Iris pigment epithelial cell (primary cell): Measurements from ENCODE around the gene ATP8B1.
A peak's percentile ranks its signal among the peaks of the same experiment; 100 is the strongest.
"Not testable (repeated sequence)": the region's sequence is repeated elsewhere in the genome, so short reads cannot be mapped to it uniquely, and the experiment has no call there.

ENCODE experiments used
- DNase-seq: peaks from one replicate; pipeline ENCODE4 v3.0.0-alpha.2; 2011; ENCODE audit warnings: low read depth

The ATP8B1 gene

GRCh38 chr18:57767259-57768050 is 35.7 kb downstream of the ATP8B1 start:
- DNase-seq: no peak

- no peak for DNase-seq
These were observed 38.1 kb downstream of the ATP8B1 start for GRCh38 chr18:57764995-57765394.

GRCh38 chr18:57764087-57764486 is 39.0 kb downstream of the ATP8B1 start:
- no peak for DNase-seq

- no peak for DNase-seq
These were observed 40.4 kb downstream of the ATP8B1 start for GRCh38 chr18:57762686-57763085.

- peak; percentile 77 for DNase-seq
These were observed 43.5 kb downstream of the ATP8B1 start for GRCh38 chr18:57759650-57760049.

GRCh38 chr18:57755473-57756067 is 47.5 kb downstream of the ATP8B1 start:
- DNase-seq: no peak

- DNase-seq: no peak
These were observed 48.4 kb downstream of the ATP8B1 start for GRCh38 chr18:57754577-57755338.

- DNase-seq: no peak
These were observed 50.1 kb downstream of the ATP8B1 start for GRCh38 chr18:57753063-57753462.

GRCh38 chr18:57749604-57749970 is 53.5 kb downstream of the ATP8B1 start:
- no peak for DNase-seq

- DNase-seq: peak; percentile 74
These were observed 54.1 kb downstream of the ATP8B1 start for GRCh38 chr18:57748770-57749603.

- no peak for DNase-seq
These were observed 55.1 kb downstream of the ATP8B1 start for GRCh38 chr18:57747809-57748680.

GRCh38 chr18:57744211-57744694 is 58.9 kb downstream of the ATP8B1 start:
- no peak for DNase-seq

GRCh38 chr18:57743008-57743407 is 60.1 kb downstream of the ATP8B1 start:
- peak; percentile 65 for DNase-seq

- DNase-seq: peak; percentile 43
These were observed 61.8 kb downstream of the ATP8B1 start for GRCh38 chr18:57741273-57741672.

- DNase-seq: no peak
These were observed 65.0 kb downstream of the ATP8B1 start for GRCh38 chr18:57738078-57738477.

GRCh38 chr18:57737400-57738060 is 65.6 kb downstream of the ATP8B1 start:
- DNase-seq: peak; percentile 99

GRCh38 chr18:57735042-57735441 is 68.1 kb downstream of the ATP8B1 start:
- DNase-seq: not testable (repeated sequence)

- DNase-seq: no peak
These were observed 69.3 kb downstream of the ATP8B1 start for GRCh38 chr18:57733861-57734260.

GRCh38 chr18:57730146-57730545 is 73.0 kb downstream of the ATP8B1 start:
- DNase-seq: no peak

GRCh38 chr18:57728941-57729511 is 74.1 kb downstream of the ATP8B1 start:
- DNase-seq: no peak
